HG03135 (cell line): ENCODE measurements around the gene PARD3.
"Not testable (repeated sequence)": the region's sequence is repeated elsewhere in the genome, so short reads cannot be mapped to it uniquely, and the experiment has no call there.

ENCODE experiments used
- ATAC-seq: cut with Tn5 transposase; IDR thresholded peaks from one replicate; pipeline ENCODE4 v1.9.1; 2021; ENCODE audit warnings: mild to moderate bottlenecking, moderate library complexity; ENCODE audit not compliant: unreplicated experiment

Gene PARD3

DNA sequence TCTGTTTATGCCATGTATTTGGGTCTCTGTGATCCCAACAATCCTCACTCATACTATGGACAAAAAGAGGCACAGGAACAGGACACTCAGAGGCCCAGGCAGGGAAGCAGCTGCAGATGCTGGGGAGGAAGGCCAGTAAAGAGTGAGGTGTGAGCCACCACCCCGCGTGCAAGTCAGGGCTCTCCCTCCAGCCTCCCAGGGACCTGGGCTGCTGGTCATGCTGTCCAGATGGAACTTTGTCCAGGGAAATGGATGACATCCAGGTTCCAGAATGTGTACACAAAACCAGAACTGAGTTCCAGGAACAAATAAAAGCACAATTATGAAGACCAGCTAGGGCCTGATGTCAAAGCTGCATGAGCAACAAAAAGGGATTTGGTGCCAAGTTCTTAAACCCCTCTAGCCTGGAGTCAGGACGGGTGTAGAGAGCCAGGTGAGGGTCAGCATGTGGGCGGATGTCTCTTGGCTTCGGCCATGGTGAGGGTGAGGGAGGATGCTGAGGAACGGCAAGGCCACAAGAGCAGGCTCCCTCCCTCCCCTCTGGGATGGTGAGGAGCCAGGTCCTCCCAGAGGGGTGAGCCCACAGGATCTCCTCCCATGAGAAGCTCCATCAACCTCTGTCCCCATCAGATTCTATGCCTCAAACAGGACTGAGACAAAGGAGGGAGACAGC lies 739.7 kb downstream of the PARD3 start:
- no peak for ATAC-seq

DNA sequence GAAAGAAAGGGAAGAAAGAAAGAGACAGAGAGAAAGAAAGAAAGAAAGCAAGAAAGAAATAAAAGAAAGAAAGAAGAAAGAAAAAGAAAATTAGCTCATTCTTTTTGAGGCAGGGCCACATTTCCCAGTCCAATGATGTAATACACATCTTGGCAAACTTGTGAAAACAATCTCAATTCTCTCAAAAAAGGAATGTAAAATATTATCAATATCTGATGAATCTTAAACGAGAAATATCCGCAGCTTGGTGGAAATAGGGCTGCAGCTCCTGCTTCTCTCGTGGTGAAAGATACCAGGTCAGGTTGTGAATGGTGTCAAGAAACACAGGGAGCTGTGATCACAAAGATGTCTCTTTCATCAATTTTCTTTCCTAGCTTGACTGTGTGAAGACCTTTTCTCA lies 741.0 kb downstream of the PARD3 start:
- no peak for ATAC-seq

DNA sequence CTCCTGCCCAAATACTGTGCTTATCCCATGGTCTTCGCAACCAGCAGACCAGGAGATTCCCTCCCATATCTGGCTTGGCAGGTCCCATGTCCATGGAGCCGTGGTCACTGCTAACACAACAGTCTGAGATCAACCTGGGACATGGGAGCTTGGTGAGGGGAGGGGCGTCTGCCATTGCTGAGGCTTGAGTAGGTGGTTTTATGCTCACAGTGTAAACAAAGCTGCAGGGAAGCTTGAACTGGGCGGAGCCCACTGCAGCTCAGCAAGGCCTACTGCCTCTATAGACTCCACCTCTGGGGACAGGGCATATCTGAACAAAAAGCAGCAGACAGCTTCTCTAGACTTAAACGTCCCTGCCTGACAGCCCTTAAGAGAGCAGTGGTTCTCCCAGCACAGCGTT lies 747.4 kb downstream of the PARD3 start:
- not testable (repeated sequence) for ATAC-seq

DNA sequence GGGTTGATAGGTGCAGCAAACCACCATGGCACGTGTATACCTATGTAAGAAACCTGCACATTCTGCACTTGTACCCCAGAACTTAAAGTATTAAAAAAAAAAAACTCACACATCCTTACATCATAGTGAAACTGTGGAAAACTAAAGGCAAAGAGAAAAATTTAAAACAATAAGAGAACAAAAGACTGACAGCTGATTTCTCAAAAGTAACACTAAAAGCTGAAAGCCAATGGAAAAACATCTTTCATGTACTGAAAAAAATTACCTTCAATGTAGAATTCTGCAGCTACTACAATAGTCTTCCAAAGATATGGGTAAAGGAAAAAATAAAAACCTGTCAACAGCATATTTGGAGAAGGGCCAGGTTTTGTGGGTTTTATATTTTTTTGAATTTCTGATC lies 751.5 kb downstream of the PARD3 start:
- no peak for ATAC-seq

DNA sequence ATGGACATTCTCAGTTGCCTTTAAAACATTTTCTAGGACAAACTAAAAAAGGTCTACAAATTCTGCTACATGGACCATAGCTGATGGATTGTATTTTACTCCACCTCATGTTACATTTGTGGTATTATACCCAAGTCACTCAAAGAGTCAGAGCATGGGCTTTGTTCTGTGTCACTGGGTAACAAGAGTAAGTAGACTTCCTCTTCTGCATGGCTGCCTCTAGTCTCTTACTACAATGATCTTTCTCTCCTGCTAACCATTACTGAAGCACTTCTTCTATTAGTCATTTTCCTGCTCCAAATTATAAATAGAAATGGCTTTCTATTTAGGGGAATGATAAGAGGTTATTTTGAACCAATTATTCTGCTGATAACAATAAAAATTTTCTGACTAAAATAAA lies 753.3 kb downstream of the PARD3 start:
- no peak for ATAC-seq
